PC-9 (cell line): ENCODE measurements around the gene IGF2R.

ENCODE experiments used
- EZH2 ChIP-seq: fragments of 200-600 bp; sonication (generic); IDR thresholded peaks from 2 replicates; pipeline ENCODE4 v1.8.0; 2017; ENCODE audit warnings: antibody characterized with exemption, low read depth
- TF ChIP-seq, protein P1 (sequence below): fragments of 200-600 bp; sonication (generic); conservative IDR thresholded peaks from 2 replicates; pipeline ENCODE4 v1.6.1; 2017; ENCODE audit warnings: mixed run types, antibody characterized with exemption, mild to moderate bottlenecking, moderate library complexity

DNA sequence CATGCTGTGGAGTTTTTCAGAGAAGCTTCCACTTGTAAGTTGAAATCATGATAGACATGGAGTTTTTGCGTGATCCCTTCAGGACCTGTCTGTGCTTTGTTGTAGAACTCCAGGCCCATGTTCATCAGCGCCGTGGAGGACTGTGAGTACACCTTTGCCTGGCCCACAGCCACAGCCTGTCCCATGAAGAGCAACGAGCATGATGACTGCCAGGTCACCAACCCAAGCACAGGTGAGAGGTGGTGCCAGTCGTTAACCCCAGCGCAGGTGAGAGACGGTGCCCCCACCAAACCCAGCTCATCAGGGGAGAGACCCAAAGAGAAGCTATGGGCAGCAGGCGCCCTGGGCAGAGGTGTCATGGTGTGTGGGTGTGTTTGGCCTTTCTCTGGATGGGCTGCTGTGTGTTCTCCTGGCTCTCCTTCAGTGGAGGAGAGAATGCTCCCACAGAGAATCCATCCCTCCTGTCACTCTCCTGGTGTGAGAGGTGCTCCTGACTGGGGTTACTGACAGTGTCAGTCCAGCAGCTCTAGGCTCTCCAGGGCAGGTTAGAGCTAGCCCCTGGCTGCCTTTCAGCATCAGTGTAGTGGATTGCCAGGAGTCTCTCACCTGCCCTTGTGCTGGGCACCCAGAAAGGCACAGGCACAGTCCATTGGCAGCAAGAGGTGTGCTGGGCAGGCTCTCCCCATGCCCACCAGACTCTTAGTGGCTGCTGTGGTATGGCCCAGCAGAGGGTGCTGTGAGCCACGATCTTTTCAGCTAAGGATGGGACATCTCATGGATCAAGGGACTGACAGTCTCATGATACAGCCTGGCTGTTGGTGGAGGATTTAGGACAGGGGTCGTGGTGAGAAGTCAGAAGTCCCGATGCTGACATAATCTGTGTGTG is 103.2 kb downstream of the IGF2R start:
- TF ChIP-seq, protein P1, sequence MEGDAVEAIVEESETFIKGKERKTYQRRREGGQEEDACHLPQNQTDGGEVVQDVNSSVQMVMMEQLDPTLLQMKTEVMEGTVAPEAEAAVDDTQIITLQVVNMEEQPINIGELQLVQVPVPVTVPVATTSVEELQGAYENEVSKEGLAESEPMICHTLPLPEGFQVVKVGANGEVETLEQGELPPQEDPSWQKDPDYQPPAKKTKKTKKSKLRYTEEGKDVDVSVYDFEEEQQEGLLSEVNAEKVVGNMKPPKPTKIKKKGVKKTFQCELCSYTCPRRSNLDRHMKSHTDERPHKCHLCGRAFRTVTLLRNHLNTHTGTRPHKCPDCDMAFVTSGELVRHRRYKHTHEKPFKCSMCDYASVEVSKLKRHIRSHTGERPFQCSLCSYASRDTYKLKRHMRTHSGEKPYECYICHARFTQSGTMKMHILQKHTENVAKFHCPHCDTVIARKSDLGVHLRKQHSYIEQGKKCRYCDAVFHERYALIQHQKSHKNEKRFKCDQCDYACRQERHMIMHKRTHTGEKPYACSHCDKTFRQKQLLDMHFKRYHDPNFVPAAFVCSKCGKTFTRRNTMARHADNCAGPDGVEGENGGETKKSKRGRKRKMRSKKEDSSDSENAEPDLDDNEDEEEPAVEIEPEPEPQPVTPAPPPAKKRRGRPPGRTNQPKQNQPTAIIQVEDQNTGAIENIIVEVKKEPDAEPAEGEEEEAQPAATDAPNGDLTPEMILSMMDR = no peak; the same call in 1 of the 2 replicates
- no peak for TF ChIP-seq EZH2
